GM18502 (cell line): ENCODE results near the gene MED15.

Experiments used
- ATAC-seq: cut with Tn5 transposase; IDR thresholded peaks from one replicate; pipeline ENCODE4 v1.9.1; 2021; ENCODE audit warnings: mild to moderate bottlenecking; ENCODE audit not compliant: unreplicated experiment, poor library complexity

MED15 gene

DNA sequence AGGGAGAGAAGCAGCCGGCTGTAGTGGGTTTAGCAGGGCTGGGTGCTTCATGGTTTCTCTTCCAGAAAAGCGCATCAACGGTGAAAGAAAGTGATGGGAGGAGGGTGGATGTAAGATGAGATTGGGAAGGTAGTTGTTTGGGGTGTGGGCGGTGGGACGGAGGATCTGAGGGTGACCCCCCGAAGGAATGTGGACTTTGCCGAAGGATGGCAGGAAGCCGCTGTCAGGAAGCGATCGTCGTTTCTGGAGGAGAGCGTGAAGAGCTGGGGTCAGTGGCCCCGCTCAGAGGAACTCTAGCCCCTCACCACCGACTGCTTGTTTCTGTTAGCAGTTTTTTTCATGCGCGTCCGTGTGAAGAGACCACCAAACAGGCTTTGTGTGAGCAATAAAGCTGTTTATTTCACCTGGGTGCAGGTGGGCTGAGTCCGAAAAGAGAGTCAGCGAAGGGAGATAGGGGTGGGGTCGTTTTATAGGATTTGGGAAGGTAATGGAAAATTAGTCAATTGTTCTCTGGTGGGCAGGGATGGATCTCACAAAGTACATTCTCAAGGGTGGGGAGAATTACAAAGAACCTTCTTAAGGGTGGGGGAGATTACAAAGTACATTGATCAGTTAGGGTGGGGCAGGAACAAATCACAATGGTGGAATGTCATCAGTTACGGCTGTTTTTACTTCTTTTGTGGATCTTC is 801 bp downstream of the MED15 start:
- peak; percentile 19 for ATAC-seq

DNA sequence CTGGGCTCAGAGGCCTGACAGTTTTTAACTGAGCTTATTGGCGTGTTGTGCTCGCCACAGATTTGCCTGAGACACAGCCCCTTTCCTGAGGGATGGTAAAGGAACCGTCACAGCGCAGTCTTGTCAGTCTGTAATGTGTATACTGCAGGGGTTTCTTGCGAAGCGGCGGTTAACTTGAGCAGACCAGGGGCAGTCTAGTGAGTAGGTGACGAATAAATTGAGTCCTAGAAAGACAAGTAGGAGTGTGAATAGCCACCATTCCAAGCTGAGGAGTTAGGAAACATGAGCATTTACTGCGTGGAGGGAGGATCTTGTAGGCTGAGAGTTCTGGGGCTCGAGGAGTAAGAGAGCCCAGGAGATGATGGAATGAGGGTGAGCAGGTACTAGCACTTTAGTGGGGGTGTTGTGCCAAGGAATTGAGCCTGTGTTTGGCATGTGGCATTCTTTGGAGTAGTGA is 1.4 kb downstream of the MED15 start:
- no peak for ATAC-seq

DNA sequence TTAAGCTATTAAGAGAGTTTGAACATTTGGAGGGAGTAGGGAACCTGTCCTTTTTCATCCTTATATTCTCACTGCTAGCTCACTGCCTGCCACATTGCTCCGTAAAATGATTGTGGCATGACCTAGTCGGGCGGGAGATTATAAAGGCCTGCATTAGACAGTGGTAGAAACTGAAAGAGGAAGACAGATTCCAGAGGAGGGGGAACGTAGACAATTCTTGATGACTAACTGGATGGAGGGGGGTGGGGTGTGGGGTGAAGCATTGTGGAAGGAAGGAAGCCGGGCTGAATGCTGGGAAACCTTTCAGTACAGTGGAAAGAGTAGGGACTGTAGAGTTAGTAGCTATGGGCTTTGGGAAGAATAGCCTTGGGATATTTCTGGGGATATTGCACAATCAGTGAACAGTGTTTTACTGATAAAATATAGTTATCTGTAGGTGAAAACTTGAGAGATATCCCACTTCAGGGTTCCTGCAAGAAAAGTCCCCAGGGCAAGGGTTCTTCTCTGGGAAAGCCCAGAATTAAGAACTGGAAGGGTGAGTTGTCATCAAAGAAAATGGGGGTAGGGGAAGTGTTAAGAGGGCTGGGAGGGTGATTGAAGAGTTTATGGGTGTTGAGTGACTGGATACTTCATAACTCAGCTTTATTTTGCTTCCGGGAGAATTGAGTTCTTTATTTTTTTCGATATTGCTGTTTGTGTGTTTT is 2.1 kb downstream of the MED15 start:
- ATAC-seq, result no peak

DNA sequence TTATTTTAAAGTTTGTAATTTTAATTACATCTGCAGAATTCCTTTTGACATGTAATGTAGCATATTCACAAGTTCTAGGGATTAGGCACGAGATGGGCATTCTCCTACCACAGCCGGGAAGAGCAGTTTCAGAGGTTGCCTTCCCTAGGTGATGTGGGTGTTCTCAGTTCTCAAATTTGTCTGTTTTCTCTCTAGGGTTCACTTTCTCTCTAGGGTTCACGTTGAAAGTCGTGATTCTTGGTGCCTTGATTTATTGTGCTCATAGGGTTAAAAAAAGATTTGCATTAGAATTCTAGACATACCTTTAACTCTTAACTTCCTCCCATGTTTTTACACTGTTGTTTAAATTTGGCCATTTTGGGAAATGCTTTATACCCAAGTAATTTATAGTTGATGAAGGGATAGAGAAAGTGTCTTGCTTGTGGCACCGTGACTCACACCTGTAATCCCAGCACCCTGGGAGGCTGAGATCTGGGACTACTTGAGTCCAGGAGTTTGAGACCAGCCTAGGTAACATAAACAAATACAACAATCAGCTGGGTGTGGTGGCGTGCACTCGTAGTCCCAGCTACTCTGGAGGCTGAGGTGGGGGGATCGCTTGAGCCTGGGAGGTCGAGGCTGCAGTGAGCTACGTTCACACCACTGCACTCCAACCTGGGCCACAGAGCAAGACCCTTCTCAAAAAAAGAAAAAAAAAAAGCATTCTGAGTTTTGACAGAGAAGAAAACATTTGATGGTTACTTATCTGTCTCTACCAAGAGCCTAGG is 3.6 kb downstream of the MED15 start:
- ATAC-seq, result no peak

DNA sequence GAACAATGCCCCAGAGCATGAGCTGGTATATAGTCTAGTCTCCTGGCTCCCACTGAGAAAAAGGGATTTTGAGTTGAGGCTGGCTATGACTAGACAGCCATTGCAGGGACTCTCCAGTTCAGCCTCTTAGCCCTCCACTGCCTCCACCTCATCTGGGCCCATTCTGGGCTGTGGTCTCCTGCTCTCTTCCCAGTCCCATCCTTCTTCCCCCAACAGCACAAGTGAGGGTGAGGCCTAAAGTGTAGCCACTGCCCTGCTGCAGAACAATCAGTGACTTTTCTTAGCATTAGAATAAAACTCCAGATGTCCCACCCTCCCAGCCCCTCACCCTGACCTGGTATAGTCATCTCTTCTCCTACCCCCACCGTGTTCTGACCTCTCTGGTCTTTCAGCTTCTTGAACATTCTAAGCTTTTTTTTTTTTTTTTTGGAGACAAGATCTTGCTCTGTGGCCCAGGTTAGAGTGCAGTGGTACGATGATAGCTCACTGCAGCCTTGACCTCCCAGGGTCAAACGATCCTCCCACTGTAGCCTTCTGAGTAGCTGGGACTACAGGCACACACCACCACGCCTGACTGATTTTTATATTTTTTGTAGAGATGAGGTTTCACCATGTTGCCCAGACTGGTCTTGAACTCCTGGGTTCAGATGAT is 4.3 kb downstream of the MED15 start:
- no peak for ATAC-seq

DNA sequence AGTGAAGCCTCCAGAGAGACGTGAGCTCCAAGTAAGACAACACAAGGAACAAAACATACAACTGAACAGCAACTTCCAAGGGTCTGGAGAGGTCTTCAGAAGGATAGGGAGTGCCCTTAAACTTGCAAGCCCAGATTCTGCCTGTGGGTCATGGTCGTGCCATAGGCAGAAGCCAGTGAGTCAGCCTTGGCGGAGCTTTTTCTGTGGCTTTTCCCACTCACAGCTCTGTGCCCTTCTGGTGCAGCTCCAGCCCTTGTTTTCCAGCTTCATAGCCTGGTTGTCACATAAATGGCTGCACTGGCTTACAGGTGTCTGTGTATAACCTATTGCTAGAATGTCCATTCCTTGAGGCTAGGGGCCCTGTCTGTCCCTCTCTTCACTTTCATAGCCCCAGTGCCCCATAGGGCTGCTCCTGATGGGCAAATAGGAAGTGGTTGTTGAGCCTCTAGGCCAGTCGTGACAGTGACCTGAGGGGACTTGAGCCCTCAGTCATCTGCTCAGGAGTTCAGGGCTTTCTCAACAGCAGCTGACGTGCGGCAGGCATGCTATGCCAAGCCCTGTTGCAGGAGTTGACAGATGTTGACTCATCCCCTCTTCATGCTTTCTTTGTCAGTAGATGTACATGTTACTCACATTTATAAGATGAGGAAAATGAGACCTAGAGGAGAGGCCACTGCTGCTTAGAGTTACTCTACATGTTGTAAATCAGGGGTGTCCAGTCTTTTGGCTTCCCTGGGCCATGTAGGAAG is 7.4 kb downstream of the MED15 start:
- no peak for ATAC-seq

DNA sequence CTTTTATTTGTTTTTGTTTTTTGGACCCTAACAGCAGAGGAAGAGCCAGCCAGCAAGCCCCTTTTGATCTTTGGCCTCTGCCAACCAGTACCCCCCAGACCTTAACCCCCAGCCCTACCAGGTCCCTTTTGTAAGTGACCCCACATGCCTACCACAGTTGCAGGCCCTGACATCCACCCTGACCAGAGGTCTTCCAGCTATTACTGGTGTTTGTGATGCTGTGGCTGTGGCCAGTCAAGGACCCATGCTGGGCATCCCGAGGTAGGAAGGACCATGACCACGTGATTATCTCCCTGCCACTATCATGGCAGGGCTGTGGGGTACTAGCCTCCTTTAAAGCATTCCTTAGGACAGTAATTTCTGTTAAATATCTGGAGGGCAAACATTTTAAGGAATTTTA is 9.0 kb downstream of the MED15 start:
- no peak for ATAC-seq

DNA sequence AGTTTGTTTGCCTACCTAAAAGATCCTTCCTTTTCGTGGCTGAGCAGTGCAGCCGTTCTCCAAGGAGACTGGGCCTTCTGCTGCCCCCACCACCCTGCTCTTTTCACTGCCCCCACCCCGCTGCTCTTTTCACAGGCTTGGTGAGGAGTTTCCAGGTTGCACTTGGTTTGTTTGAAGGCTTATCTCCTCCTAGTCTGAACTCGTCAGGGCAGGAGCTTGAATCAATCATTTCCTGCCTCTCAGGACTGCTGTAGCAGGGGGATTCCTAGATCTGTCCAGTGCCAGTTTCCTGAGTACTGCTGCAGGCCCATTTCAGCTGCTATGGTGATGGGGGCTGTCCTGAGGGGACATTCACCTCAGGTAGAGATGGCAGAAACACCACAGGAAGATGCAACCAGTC is 10.0 kb downstream of the MED15 start:
- ATAC-seq, result no peak

DNA sequence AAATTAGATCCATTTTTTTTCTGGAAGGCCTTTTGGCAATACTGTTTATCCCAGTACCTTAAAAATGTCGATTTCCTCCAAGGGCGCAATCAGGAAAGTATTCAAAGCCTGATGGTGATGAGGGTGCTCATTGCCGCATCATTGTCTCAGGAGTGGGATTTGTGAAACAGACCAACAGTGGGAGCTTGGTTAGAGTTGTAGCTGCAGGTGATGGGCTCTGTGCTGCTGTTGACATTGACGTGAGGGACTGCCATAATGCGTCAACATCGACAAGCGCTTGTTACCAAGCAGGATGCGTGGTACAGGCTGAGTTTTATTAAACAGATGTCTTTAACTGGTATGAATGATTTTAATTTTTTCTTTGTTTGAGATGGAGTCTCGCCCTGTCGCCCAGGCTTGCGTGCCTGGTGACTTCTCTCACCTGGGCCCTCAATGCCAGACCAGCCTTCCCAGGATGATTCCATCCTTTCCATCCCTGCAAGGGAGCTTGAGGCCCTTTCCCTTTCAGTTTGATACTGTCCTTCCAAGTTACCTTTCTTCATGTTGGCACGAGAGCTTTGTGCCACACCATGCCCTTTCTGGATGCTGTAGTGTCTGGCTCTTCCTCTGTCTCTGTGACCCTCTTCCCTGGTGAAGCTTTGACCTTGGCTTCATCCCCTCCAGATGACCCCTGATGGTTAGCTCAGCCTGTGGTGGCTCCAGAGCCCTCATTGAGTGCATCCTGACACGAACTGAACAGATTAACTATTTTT is 10.6 kb downstream of the MED15 start:
- no peak for ATAC-seq

DNA sequence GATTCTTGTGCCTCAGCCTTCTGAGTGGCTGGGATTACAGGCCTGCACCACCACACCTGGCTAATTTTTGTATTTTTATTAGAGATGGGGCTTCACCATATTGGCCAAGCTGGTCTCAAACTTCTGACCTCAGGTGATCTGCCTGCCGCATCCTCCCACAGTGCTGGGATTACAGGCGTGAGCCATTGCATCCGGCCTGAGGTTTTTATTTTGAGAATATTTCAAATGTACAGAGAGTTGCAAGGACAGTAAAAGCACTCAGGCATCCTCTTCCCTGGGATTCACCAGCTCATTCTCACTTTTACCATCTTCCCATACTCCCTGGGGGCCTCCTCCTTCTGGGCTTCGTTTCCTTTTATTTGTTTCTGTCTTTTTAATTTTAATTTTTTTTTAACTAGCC is 12.1 kb downstream of the MED15 start:
- no peak for ATAC-seq

DNA sequence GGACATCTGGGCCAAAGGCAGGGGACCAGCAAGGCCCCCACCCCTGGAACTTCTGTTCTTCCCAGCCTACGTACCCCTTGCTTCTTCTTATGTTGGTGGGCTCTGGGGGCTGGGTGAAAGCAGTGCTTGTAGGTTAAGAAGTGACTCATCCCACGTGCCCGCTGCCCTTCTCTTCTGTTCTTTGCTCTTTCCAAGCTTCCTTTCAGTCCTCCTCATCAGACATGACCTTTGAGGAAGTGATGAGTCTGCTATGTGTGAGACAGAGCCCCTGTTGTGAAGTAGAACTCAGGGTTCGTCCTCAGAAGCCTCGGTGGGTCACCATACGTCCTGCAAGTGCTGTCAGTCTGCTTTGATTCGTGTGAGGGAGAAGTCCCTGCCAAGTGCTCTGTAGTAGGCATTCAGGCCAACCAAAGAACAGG is 12.7 kb downstream of the MED15 start:
- ATAC-seq, result no peak

DNA sequence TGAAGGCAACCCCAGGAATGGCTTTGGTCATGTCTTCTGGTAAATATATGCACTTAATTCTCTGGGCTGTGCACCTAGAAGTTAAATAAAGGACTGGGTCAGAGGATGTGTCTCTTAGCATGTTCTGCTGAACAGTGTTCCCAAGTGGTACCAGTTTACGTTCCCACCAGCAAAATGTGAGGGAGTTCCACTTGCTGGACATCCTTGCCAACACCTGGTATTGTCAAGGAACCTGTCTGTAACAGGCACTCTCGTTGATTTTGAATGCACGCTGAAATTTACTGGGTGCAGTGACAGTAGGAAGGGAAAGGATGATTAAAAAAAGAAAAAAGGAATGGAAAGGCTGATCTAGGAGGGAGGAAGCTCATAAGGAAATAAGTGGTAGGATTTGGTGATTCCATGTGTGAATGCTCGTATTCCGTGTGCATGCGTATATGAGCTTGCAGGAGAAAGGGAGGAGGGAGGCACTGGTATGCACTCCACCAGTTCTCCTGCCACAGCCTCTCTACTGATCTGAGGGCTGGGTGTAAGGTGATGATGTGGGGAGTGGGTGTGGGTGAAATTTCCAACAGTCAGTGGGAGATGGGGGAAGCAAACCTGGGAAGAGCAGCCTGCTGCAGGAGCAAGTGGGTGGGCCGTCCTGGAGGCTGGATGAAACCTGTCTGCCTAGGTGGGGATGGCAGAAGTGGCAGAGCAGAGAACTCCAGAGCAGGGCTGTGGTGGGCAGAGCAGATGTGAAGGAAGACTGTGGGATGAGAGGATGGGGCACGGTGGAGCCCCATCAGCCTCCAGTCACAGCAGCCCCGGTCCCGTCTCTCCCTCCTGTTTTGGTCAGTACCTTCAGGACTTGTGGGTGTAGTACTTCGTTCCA is 15.0 kb downstream of the MED15 start:
- no peak for ATAC-seq

DNA sequence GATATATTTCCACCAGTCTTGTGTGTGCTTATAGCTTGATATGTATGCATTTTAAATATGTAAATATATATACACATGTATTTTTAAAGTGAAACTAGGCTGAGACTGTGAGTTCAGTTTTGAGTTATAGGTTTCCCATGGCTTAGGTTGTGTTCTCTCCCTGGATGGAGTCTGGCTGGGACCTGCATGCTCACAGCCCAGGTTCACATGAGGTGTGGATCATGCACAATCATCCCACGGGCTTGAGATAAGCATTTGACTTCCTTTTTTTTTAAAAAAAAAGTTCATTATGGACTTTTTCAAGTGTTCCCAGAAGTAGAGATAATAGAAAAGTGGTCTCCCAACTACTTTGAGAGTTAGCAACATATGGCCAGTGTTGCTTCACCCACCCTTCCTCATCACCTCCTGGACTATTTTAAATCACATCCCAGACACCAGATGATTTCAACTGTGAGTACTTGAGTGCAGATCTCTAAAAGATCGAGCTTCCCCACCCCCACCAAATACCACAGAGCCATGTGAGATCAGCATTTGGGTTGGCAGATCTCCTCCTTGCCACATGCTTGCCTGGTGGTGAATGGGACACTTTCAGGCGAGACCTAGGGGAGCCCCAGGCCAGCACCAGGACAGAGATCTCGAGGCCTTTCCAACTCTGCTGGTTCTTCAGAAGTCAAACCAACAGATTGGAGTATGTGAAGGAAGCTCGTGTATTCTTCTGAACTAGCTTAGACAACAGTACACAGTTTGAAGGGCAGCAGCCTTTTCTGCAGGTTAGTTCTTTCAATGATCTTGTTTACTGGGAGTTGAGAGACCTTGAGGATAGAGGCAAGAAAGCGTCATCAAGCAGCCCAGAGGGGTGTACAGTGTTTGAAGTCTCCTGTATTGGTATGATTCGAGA is 15.9 kb downstream of the MED15 start:
- ATAC-seq, result no peak

DNA sequence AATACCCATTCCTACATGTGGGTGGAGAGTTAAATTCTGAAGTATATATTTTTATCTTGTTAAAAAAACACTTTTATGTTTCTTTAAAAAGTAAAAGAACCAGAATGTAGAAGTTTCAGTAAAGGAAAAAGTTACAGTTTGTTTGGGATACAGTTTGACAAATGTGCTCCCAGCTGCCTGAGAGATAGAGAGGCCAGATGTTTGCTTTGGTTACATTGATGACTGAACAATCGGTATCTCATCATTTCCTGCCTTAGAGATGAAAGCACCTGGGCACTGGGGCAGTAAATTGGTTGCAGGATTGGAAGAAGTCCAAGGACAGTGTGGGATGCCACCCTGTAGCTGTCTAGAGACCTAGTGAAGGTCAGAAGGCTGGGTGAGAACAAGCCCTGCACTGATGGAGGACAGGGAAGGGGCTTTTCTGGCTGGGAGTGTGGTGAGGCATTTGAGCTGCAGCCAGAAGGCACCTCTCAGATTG is 16.6 kb downstream of the MED15 start:
- no peak for ATAC-seq

DNA sequence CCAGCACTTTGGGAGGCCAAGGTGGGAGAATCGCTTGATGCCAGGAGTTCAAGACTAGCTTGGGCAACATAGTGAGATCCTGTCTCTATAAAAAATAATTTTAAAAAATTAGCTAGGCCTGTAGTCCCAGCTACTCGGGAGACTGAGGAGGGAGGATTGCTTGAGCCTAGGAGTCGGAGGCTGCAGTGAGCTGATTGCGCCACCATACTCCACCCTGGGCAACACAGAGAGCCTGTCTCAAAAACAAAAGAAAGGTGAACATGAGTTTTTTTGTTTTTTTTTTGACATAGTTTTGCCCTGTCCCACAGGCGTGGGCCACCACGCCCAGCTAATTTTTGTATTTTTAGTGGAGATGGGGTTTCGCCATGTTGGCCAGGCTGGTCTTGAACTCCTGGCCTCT is 17.6 kb downstream of the MED15 start:
- no peak for ATAC-seq

DNA sequence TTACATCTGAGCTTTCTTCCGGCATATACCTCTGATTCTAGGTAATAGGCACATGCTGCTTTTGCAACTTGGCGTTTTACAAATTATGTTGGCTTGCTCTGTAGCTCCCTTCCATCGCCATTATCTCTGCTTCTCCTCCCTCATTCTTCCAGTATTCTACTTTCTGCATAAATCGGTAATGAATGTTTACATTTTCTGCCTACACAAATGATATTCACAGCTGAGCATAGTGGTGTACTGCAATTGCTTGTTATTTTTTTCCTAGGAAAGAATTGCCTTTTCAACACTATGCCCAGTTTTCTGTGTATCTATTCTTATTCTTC is 18.9 kb downstream of the MED15 start:
- ATAC-seq, result no peak

DNA sequence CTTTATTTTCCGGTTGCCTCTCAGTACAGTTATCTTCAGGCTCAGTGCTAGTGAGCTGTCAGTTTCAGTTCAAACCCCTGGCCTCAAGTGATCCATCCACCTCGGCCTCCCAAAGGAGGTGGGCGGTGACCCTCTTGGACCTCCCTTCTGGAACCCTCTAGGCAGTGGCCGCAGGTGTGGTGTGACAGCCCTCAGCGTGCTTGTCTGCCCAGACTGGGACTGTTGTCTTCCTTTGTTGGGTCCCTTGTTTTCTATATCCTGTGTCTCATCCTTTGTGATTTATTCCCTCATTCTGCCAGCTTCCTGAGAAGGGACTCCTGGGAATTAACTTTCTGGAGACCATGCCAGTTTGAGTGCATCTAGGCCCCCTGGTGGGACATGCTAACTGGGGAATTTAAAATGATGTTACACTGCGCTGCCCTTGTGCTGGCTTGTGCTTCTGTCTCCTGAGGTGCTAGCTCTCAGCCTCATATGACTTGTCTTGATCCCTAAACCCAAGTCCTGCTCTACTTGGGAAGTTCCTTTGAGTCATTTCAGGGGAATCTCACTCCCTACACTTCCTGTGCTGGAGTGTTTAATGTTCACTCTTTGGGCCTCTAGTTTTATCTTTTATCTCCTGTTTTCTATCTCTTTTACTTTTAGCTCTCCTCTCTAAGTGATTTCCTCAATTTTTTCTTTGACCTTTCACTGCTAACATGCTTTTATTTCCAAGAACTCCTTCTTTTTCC is 19.4 kb downstream of the MED15 start:
- ATAC-seq, result no peak
